ENCODE measurements around the gene DFFB. TPM values are rescaled to one million over a fixed set of nuclear protein-coding genes. Genes with fewer than 3 reads are reported as not detected.

The DFFB gene
- total RNA-seq, 1 donor from 2014 or later = 6.0 TPM

DNA sequence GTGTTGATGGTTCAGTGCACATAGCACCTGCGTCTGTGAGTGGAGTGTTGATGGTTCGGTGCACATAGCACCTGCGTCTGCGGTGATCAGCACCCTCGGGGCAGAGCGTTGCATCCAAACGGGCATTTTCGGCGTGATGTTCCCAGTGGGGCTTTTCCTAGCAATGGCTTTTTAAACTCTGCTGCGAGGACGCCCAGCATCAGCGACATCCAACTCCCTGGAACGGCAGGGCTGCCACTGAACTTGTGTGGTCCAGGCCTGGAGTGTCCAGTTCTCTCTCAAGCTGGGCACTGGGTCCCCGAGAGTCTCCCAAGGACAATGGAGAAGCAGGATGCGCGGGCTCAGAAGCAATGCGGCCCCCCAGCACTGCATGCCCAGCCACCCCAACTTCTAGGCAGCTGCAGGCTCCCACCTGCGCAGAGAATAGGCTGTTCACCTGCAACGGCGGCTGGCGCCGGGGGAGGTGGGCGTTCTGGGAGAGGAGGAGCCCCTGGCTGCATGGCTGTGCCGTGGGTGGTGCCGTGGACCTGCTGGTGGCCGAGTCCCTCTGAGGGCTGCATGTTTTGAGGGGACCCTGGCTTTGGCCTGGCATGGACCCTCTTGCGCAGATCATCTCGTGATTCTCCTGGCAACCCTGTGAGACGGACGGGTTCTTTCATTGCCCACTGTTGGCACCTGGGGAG lies 52.9 kb downstream of the DFFB start:
- TF ChIP-seq, protein P1, sequence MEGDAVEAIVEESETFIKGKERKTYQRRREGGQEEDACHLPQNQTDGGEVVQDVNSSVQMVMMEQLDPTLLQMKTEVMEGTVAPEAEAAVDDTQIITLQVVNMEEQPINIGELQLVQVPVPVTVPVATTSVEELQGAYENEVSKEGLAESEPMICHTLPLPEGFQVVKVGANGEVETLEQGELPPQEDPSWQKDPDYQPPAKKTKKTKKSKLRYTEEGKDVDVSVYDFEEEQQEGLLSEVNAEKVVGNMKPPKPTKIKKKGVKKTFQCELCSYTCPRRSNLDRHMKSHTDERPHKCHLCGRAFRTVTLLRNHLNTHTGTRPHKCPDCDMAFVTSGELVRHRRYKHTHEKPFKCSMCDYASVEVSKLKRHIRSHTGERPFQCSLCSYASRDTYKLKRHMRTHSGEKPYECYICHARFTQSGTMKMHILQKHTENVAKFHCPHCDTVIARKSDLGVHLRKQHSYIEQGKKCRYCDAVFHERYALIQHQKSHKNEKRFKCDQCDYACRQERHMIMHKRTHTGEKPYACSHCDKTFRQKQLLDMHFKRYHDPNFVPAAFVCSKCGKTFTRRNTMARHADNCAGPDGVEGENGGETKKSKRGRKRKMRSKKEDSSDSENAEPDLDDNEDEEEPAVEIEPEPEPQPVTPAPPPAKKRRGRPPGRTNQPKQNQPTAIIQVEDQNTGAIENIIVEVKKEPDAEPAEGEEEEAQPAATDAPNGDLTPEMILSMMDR (IDR thresholded peaks at IDR 0.05; ENCODE audit: insufficient read depth, low read length, poor library complexity, severe bottlenecking) = no peak
- H3K27me3 ChIP-seq (ENCODE audit: control insufficient read depth, insufficient read depth, low read length) = peaks cover 24% of the 10 kb centered on the region
- DNase-seq (ENCODE audit: low read depth) = no peak
- H3K36me3 ChIP-seq (ENCODE audit: control insufficient read depth, insufficient read depth, low read length) = no peaks in the 10 kb centered on the region
- H3K4me3 ChIP-seq (ENCODE audit: low read depth, low read length) = no peak overlapping the region

DNA sequence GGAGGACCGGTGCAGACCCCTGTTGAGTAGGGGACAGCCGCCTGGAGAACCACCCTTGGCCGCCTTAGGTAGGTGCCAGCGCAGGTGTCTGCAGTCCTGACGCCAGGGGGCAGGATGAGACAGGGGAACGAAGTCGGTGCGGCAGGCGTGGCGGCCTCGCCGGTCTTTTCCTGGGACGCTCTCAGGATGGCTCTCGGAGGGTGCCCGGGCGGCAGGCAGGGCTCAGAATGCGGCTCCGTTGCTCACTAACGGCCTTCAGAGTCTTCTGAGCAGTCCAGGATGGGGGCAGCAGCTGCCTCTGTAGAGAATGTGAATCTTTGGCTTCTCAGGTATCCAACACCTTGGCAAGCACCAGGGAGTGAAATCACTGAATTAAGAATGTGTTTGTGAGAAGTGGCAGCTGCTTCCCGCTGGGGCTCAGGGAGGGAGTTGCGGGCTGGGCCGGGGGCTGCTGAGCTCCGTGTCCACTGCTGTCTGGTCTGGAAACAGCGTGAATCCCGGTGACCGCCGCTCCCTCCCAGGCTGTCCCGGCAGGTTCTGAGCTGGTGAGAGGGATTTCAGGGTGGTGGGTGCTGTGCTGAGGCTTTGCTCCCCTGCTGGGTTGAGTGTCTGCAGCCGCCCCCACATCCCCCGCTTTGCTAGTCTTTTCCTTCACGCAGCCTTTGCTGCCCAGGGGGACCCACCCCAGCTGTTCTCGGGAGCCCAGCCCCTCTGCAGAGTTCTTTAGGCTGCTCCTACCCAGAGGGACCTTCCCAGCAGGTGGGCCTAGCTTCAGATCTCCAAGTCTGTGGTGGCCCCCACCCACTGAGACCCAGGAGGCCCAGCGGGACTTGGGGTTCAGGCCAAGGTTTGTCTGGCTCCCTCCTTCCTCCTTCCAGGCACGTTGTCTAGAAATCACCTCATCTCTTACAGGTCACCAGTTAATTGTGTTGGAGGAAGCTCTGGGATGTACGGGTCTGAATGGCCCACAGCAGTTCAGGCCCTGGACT lies 53.9 kb downstream of the DFFB start:
- TF ChIP-seq, protein P1 (IDR thresholded peaks at IDR 0.05; ENCODE audit: insufficient read depth, low read length, poor library complexity, severe bottlenecking) = peak; percentile 92
- peaks cover 24% of the 10 kb centered on the region for H3K27me3 ChIP-seq (ENCODE audit: control insufficient read depth, insufficient read depth, low read length)
- no peaks in the 10 kb centered on the region for H3K36me3 ChIP-seq (ENCODE audit: control insufficient read depth, insufficient read depth, low read length)
- no peak overlapping the region for H3K4me3 ChIP-seq (ENCODE audit: low read depth, low read length)
- peak; percentile 23 for DNase-seq (ENCODE audit: low read depth)

DNA sequence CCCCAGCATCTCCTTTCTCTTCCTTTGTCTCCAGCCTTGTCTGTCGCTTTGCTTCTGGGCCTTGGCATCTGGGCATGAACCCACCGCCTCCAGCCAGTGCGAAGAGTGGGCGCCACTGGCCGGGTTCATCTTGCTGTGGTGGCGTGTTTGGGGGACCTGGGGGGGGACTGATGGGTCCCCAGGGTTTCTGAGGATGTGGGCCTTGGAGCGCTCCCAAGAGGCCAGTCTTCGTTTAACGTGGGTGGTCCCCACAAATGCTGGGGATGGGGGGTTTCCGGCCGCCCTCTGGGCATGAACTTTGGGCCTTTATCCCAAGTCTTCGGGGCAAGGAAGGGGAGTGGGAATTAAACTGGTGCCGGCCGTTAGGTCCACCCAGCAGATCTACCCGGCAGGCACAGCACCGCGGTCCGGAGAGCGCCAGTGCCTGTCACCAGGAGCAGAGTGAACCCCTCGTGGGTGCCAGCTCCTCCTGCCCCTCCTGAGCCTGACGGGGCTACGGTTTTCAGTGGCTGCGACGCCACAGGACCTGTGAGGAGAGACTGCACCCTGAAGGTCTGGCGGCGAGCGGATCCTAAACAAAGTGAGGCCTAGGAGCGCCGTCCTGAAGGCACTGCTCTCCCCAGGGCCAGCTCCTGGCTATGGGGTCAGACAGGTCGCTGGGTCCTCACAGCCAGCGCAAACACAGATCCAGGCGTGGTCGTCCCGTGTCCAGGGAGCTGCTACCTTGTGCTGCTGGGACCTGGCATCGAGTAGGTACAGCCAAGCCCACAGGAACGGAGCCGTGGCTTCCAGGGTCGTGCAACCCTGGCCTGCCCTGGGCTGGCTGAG lies 54.9 kb downstream of the DFFB start:
- Histone ChIP-seq H3K4me3 (ENCODE audit: low read depth, low read length) (no peak overlapping the region), H3K27me3 (ENCODE audit: control insufficient read depth, insufficient read depth, low read length) (peaks cover 24% of the 10 kb centered on the region), H3K36me3 (ENCODE audit: control insufficient read depth, insufficient read depth, low read length) (no peaks in the 10 kb centered on the region)
- TF ChIP-seq, protein P1 (IDR thresholded peaks at IDR 0.05; ENCODE audit: insufficient read depth, low read length, poor library complexity, severe bottlenecking) = no peak
- DNase-seq (ENCODE audit: low read depth) = no peak

DNA sequence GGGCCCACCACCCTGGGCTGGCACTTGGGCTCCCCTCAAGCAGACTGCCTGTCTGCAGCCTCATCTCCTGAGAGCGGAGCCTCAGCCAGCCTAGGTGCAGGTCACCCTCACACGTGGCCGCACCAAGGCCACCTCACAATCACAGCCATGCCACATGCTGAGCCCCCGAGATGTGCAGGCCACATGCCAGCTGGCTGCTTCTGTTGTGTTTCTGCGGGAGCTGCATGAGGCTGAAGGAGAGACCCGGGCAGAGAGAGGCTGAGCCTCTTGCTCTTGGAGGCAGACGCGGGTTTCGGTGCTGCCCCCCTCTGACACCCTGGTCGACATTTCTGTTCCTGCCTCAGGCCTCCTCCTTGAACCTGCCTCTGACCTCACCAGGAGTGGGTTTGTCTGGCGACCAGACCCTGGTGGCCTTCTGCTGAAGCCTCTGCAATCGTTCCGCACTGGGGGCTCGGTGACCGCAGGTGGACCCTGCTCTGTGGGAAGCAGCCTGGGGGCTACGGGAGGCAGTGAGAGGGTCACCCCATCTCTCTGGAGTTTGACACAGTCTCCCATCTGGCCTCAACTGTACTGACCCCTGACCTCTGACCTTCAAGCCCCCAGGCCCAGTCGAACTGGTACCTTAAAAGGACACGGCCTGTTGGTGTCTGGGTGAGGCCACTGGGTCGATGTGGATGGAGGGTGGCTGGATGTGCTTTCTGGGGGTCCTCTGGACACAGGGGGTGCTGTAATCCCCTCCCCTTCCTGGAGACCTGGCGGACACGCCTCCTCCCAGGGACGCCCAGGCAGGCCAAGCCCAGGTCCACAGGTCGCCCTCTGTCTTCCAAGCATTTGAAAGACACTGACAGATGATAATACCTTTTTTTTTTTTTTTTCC lies 55.8 kb downstream of the DFFB start:
- peaks cover 20% of the 10 kb centered on the region for H3K27me3 ChIP-seq (ENCODE audit: control insufficient read depth, insufficient read depth, low read length)
- no peaks in the 10 kb centered on the region for H3K36me3 ChIP-seq (ENCODE audit: control insufficient read depth, insufficient read depth, low read length)
- TF ChIP-seq, protein P1 (IDR thresholded peaks at IDR 0.05; ENCODE audit: insufficient read depth, low read length, poor library complexity, severe bottlenecking) = no peak
- no peak for DNase-seq (ENCODE audit: low read depth)
- no peak overlapping the region for H3K4me3 ChIP-seq (ENCODE audit: low read depth, low read length)

DNA sequence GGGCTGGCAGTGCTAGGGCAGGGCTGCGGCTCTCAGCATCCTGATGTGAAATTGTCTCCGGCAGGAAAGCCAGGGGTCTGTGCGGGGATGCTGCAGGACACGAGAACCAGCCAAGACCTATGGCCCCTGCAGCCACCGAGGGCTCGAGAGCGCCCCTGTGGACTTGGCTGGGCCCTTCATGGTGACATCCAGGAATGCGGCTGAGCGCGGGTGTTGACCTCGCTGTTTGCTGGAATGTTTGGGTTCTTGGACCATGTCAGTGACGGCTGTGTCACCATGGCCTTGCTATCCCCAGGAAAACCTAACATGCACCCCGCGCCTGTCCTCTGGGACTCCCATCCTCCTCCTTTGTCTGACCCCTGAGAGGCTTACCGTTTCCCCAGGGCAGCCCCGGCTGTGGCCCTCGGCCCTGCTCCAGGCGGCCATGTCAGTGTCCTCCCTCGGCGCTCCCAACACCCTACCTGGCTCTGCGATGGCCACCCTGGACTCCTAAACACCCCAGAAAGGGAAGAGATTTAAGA lies 57.1 kb downstream of the DFFB start:
- H3K27me3 ChIP-seq (ENCODE audit: control insufficient read depth, insufficient read depth, low read length) = peaks cover 16% of the 10 kb centered on the region
- H3K4me3 ChIP-seq (ENCODE audit: low read depth, low read length) = no peak overlapping the region
- no peak for DNase-seq (ENCODE audit: low read depth)
- H3K36me3 ChIP-seq (ENCODE audit: control insufficient read depth, insufficient read depth, low read length) = no peaks in the 10 kb centered on the region
- TF ChIP-seq, protein P1 (IDR thresholded peaks at IDR 0.05; ENCODE audit: insufficient read depth, low read length, poor library complexity, severe bottlenecking) = no peak

Measured in kidney epithelial cell (primary cell).